Measurements from ENCODE around the gene LXN. TPM values are rescaled to one million over a fixed set of nuclear protein-coding genes. Genes with fewer than 3 reads are reported as not detected.

The LXN gene
- total RNA-seq, 2 experiments from 2014 or later: 2.1 to 3.0 TPM

- Mint-ChIP-seq H3K27me3 (no peaks in the 10 kb centered on the region), H3K9me3 (no peaks in the 10 kb centered on the region), H3K4me3 (no peak overlapping the region), H3K4me1 (ENCODE audit: low read depth) (peaks cover 23% of the 10 kb centered on the region), H3K27ac (no peak overlapping the region), H3K36me3 (ENCODE audit: low read depth) (peaks cover 83% of the 10 kb centered on the region)
- no peak for ATAC-seq (ENCODE audit: poor library complexity)
- no peak for DNase-seq
- POLR2A ChIA-PET: no interaction called here
- intact Hi-C loops (cut with DNase I, micrococcal nuclease): no loop called here
- H3K36me3 ChIP-seq (ENCODE audit: insufficient read depth, low read length): peaks cover 82% of the 10 kb centered on the region
- no peaks in the 10 kb centered on the region for H3K27me3 ChIP-seq (ENCODE audit: control insufficient read depth in 1 of 2, insufficient read depth in 2 of 2, low read length in 2 of 2)
- no peak for TF ChIP-seq CTCF (IDR thresholded peaks at IDR 0.05)
- CTCF ChIA-PET: no interaction called here
- no peak overlapping the region for H3K27ac ChIP-seq (ENCODE audit: low read depth in 1 of 2, low read length in 2 of 2)
- no peaks in the 10 kb centered on the region for H3K9me3 ChIP-seq (ENCODE audit: control insufficient read depth in 1 of 2, insufficient read depth in 1 of 2, low read length in 2 of 2)
- peaks cover 3% of the 10 kb centered on the region for H3K4me1 ChIP-seq (ENCODE audit: insufficient read depth, low read length)
- no peak overlapping the region for H3K4me3 ChIP-seq (ENCODE audit: low read length)
These were observed 6.0 kb downstream of the LXN start for GRCh38 chr3:158666416-158666815.

DNA sequence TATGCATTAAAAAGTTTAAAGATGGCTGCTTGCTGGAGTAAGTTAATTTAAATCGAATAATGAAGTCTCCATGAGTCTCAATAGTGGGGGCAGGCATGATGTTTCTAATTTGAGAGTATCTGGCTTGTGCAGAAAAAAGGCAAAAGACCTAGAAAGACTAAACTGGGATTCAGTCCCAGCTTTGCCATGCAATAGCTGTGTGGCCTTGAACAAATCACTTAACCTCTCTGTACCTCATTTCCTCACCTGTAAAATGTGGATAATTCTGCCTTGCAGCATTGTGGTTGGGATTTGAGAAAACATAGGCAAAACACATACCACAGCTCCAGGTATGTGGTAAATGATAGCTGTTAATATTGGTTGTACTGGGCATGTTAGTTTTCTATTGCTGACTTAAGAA lies 8.6 kb downstream of the LXN start:
- ChIA-PET CTCF (no interaction called here), POLR2A (no interaction called here)
- Mint-ChIP-seq H3K36me3 (ENCODE audit: low read depth) (peaks cover 93% of the 10 kb centered on the region), H3K4me1 (ENCODE audit: low read depth) (peaks cover 13% of the 10 kb centered on the region), H3K4me3 (no peak overlapping the region), H3K27me3 (no peaks in the 10 kb centered on the region), H3K9me3 (no peaks in the 10 kb centered on the region), H3K27ac (no peak overlapping the region)
- no peak for TF ChIP-seq CTCF (IDR thresholded peaks at IDR 0.05)
- Histone ChIP-seq H3K27ac (ENCODE audit: low read depth in 1 of 2, low read length in 2 of 2) (no peak overlapping the region), H3K4me3 (ENCODE audit: low read length) (no peak overlapping the region), H3K9me3 (ENCODE audit: control insufficient read depth in 1 of 2, insufficient read depth in 1 of 2, low read length in 2 of 2) (no peaks in the 10 kb centered on the region), H3K36me3 (ENCODE audit: insufficient read depth, low read length) (peaks cover 97% of the 10 kb centered on the region), H3K27me3 (ENCODE audit: control insufficient read depth in 1 of 2, insufficient read depth in 2 of 2, low read length in 2 of 2) (no peaks in the 10 kb centered on the region), H3K4me1 (ENCODE audit: insufficient read depth, low read length) (no peaks in the 10 kb centered on the region)
- intact Hi-C loops (cut with DNase I, micrococcal nuclease): loop anchor here in 1 of 2 experiments (5.0 kb wide), 1 partner anchor 128 kb away; no protein-coding TSS in a partner anchor
- ATAC-seq (ENCODE audit: poor library complexity): no peak
- no peak for DNase-seq

GRCh38 chr3:158663246-158663645 lies 9.2 kb downstream of the LXN start:
- Histone ChIP-seq H3K9me3 (ENCODE audit: control insufficient read depth in 1 of 2, insufficient read depth in 1 of 2, low read length in 2 of 2) (no peaks in the 10 kb centered on the region), H3K36me3 (ENCODE audit: insufficient read depth, low read length) (peaks cover 93% of the 10 kb centered on the region), H3K4me1 (ENCODE audit: insufficient read depth, low read length) (no peaks in the 10 kb centered on the region), H3K27ac (ENCODE audit: low read depth in 1 of 2, low read length in 2 of 2) (no peak overlapping the region), H3K4me3 (ENCODE audit: low read length) (no peak overlapping the region), H3K27me3 (ENCODE audit: control insufficient read depth in 1 of 2, insufficient read depth in 2 of 2, low read length in 2 of 2) (no peaks in the 10 kb centered on the region)
- H3K36me3 Mint-ChIP-seq (ENCODE audit: low read depth): peaks cover 93% of the 10 kb centered on the region
- ChIA-PET CTCF (interaction anchor here (1.2 kb wide), 1 partner anchor 19 kb away, joined by 7 read pairs; the partner anchor contains the start of gene GFM1), POLR2A (no interaction called here)
- H3K27me3 Mint-ChIP-seq: no peaks in the 10 kb centered on the region
- DNase-seq (no peak), ATAC-seq (ENCODE audit: poor library complexity) (no peak)
- H3K4me1 Mint-ChIP-seq (ENCODE audit: low read depth): peaks cover 13% of the 10 kb centered on the region
- H3K4me3 Mint-ChIP-seq: no peak overlapping the region
- H3K27ac Mint-ChIP-seq: no peak overlapping the region
- H3K9me3 Mint-ChIP-seq: no peaks in the 10 kb centered on the region
- intact Hi-C loops (cut with DNase I, micrococcal nuclease): loop anchor here in 1 of 2 experiments (5.0 kb wide), 1 partner anchor 129 kb away; no protein-coding TSS in a partner anchor
- TF ChIP-seq CTCF (IDR thresholded peaks at IDR 0.05): no peak
